ENCODE results near the gene ELK3. TPM values are rescaled to one million over a fixed set of nuclear protein-coding genes. Genes with fewer than 3 reads are reported as not detected.

ELK3 gene
- polyA plus RNA-seq, 2 of the 4 experiments (the other 2 are of a cell fraction): 33.1 to 38.6 TPM

- H3K9me3 ChIP-seq: peaks cover 4% of the 10 kb centered on the region; the same call in 2 of the 3 replicates
- H3K27ac ChIP-seq: no peak overlapping the region
- ATAC-seq (no peak), FAIRE-seq (no peak), DNase-seq (ENCODE audit: low read depth in 1 of 2, low spot score in 1 of 2) (no peak)
- H3K4me2 ChIP-seq: no peak overlapping the region
- H3K4me1 ChIP-seq: peaks cover 29% of the 10 kb centered on the region
- TF ChIP-seq MAX (IDR thresholded peaks at IDR 0.05) (no peak), BCL3 (IDR thresholded peaks at IDR 0.05) (no peak), CBX2 (IDR thresholded peaks at IDR 0.05; ENCODE audit: borderline replicate concordance, low read depth) (no peak), CTCF (IDR thresholded peaks at IDR 0.05) (no peak), CEBPB (IDR thresholded peaks at IDR 0.05) (no peak), JUNB (IDR thresholded peaks at IDR 0.05) (no peak), RNF2 (IDR thresholded peaks at IDR 0.05; ENCODE audit: borderline replicate concordance, low read depth) (no peak), PHF8 (IDR thresholded peaks at IDR 0.05; ENCODE audit: borderline replicate concordance, low read depth) (no peak), HOXB5 (CRISPR knock-in tag; IDR thresholded peaks at IDR 0.05) (no peak), MAFK (IDR thresholded peaks at IDR 0.05; ENCODE audit: partially characterized antibody) (no peak), ESRRA (IDR thresholded peaks at IDR 0.05; ENCODE audit: borderline replicate concordance, low read length) (no peak), MYC (IDR thresholded peaks at IDR 0.05; ENCODE audit: borderline replicate concordance, low read length) (no peak)
- POLR2A ChIA-PET: no interaction called here
- WGBS (ENCODE audit: missing lambda C conversion rate): 88% methylated on average over 16 of the region's 16 CpGs
- H3K4me3 ChIP-seq: no peak overlapping the region
- CTCF ChIA-PET: interaction anchor here (1.2 kb wide), 1 partner anchor 176 kb away, joined by 3 read pairs; the partner anchor contains the start of gene CDK17
Measured at GRCh38 chr12:96223411-96224218, 29.4 kb downstream of the ELK3 start.

- Histone ChIP-seq H3K4me1 (peaks cover 24% of the 10 kb centered on the region), H3K4me3 (no peak overlapping the region), H3K27ac (no peak overlapping the region), H3K9me3 (peaks cover 4% of the 10 kb centered on the region; the same call in 2 of the 3 replicates), H3K4me2 (no peak overlapping the region)
- no peak for TF ChIP-seq ATOH8 (CRISPR knock-in tag; IDR thresholded peaks at IDR 0.05; ENCODE audit: low read depth)
- TF ChIP-seq CBX8 (IDR thresholded peaks at IDR 0.05): no peak
- no peak for TF ChIP-seq SREBF2 (IDR thresholded peaks at IDR 0.05)
- TF ChIP-seq CEBPB (IDR thresholded peaks at IDR 0.05): no peak
- TF ChIP-seq ZC3H11A (IDR thresholded peaks at IDR 0.05): no peak
- no peak for TF ChIP-seq FOXS1 (CRISPR knock-in tag; IDR thresholded peaks at IDR 0.05)
- no peak for TF ChIP-seq RCOR1 (IDR thresholded peaks at IDR 0.05; ENCODE audit: low read depth, low read length)
- no peak for TF ChIP-seq FOSL2 (IDR thresholded peaks at IDR 0.05)
- no peak for TF ChIP-seq FOSL2 (CRISPR knock-in tag; IDR thresholded peaks at IDR 0.05)
- no peak for TF ChIP-seq RAD21 (conservative IDR thresholded peaks at IDR 0.05 in 1 of 2, IDR thresholded peaks at IDR 0.05 in 1 of 2)
- no peak for TF ChIP-seq HEYL (CRISPR knock-in tag; IDR thresholded peaks at IDR 0.05)
- TF ChIP-seq JUNB (IDR thresholded peaks at IDR 0.05): no peak
- ChIA-PET POLR2A (no interaction called here), CTCF (interaction anchor here (1.2 to 2.2 kb wide), 2 partner anchors 9 to 176 kb away, joined by 3 to 9 read pairs; partner anchors contain the start of gene CDK17)
- 93% methylated on average over 8 of the region's 8 CpGs for WGBS (ENCODE audit: missing lambda C conversion rate)
- DNase-seq (ENCODE audit: low read depth in 1 of 2, low spot score in 1 of 2): no peak
- no peak for FAIRE-seq
- ATAC-seq: no peak
Measured at GRCh38 chr12:96224219-96224615, 30.0 kb downstream of the ELK3 start.

All from A549 (cell line).